IPS-NIHi7 (cell line): ENCODE data around the gene KDM2B.

Experiments
- DNase-seq: peaks from one replicate; pipeline ENCODE4 v3.0.0; 2012; ENCODE audit warnings: mixed read lengths; ENCODE audit errors: extremely low spot score

The KDM2B gene

GRCh38 chr12:121562488-121562887 is 18.3 kb downstream of the KDM2B start:
- DNase-seq = no peak

DNA sequence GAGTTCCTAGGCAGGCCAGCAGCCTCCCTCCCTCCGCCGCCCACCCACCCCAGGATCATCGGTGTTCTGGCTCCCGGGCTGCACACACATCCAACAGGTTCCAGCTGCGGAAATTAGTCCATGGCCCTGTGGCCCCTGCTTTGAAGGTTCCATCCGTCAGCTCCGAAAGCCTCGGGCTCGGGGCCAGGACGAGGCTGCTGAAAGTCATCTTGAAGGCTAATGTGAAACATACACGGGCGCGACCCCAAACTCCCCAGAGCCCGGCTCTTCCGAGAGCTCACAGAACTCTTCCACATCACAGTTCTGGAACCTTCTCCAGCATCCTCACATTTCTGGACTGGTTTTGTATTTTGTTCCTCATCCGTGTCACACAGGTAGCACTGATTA is 19.8 kb downstream of the KDM2B start:
- DNase-seq = no peak

- DNase-seq = no peak
Observed at GRCh38 chr12:121560392-121561008, 20.3 kb downstream of the KDM2B start.

DNA sequence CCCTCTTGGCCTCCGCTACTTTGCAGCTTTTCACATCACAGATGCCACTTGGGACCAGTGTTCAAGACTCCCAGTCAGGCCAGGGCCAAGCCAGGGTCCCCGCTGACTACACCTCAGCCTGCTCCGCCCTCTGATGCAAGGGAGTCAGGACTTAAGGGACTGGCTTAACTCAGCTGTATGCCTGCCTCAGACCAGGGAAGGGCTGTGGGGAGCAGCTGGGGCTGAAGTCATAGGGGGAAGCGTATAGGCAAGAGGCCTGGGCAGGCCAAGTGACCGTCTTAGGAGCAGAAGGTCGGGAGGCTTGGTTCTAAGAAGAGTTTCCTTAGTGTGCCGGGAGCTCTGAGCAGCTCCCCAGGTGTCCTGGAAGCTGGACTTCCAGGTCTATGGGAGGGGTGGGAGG is 21.9 kb downstream of the KDM2B start:
- DNase-seq = no peak

DNA sequence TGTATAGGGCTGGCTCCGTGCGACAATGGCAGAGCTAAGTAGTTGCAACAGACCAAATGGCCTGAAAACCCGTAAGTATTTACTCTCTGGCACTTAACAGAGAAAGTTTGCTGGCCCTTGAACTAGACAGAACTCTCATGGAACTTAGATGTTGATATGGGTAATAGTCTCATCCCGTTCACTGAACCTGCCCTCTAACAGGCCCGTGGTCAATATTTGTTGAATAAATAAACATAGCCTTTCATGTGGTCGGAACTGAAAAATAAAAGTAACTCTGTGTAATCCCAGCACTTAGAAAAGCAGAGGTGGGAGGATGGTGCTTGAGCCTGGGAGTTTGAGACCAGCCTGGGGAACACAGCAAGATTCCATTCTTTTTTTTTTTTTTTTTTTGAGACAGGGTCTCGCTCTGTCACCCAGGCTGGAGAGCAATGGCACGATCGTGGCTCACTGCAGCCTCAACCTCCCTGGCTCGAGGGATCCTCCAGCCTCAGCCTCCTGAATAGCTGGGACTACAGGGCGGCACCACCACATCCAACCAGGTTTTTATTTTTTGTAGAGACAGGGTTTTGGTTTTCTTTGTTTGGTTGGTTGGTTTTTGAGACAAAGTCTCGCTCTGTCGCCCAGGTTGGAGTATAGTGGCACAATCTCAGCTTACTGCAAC is 29.7 kb downstream of the KDM2B start:
- no peak for DNase-seq

GRCh38 chr12:121549075-121549474 is 31.7 kb downstream of the KDM2B start:
- DNase-seq = no peak

- DNase-seq = no peak
Observed at GRCh38 chr12:121545480-121545879, 35.3 kb downstream of the KDM2B start.

GRCh38 chr12:121543786-121544185 is 37.0 kb downstream of the KDM2B start:
- DNase-seq = no peak

DNA sequence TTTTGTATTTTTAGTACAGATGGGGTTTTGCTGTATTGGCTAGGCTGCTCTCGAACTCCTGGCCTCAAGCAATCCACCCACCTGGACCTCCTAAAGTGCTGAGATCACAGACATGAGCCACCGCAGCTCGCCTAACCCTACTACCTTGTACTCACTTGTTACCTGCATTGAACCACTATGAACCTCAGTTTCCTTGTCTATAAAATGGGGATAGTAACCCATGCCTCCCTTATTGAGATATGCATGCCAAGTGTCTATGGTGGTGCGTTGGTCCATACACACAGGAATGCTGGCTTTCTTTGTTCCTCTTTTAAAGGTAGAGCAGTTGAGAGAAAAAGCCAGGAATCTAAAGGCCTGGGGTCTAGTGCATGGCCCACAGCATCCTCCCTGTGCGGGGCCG is 40.9 kb downstream of the KDM2B start:
- DNase-seq = no peak

DNA sequence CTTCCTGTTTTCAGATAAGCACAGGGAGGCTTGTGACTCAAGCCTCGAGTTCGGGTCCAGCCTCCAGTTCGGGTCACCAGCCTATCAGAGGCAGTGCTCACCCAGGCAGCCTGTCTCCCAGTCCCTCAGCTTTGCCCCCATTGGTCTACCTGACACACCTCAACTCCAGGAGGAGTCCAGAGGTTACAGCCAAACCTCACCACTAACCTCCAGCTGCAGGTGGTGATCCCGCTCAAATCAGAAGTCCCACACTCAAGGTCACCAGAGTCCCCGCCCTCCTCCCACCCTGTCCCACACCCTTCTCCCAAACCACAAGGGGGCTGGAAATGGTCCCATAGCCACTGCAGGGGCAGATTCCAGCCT is 42.1 kb downstream of the KDM2B start:
- DNase-seq = peak; percentile 63

DNA sequence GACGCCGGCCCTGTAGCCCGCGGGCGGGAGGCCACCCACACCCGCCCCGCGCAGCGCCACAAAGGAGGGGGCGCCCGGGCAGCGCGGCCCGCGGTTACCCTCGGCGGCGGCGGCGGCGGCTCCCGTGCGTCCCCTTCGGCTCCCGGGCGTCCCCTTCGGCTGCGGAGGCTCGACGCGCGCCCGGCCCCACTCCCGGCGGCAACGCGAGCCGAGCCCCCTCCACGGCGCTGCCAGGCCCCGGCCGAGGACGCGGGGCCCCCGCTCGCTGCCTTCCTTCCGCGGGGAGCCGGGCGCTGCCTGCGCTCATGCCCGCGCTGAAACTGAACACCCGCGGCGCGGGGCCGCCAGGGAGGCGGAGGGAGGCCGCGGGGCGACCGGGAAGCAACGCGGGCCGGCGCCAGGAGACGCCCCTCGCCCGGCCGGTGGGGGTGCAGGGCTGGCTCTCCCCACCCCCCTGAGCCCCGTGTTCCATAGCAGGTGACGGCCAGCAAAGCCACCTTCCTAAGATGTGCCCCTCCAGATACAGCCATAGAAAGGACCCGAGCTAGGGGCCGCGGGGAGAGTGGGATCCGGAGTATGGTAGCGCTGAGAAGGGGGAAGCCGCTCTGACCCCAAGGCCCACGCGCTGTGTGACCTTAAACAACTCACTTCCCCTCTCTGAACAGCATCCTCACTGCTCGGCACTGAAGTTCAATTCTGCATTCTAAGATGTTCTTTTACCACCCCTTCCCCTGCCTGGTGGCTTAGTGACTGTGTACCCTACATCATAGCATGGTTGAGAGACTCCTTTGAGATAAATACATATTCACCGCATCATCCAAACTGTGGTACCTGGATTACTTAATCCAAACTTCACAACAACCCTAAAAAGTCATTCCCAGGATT is 42.8 kb downstream of the KDM2B start:
- DNase-seq = peak; percentile 36

DNA sequence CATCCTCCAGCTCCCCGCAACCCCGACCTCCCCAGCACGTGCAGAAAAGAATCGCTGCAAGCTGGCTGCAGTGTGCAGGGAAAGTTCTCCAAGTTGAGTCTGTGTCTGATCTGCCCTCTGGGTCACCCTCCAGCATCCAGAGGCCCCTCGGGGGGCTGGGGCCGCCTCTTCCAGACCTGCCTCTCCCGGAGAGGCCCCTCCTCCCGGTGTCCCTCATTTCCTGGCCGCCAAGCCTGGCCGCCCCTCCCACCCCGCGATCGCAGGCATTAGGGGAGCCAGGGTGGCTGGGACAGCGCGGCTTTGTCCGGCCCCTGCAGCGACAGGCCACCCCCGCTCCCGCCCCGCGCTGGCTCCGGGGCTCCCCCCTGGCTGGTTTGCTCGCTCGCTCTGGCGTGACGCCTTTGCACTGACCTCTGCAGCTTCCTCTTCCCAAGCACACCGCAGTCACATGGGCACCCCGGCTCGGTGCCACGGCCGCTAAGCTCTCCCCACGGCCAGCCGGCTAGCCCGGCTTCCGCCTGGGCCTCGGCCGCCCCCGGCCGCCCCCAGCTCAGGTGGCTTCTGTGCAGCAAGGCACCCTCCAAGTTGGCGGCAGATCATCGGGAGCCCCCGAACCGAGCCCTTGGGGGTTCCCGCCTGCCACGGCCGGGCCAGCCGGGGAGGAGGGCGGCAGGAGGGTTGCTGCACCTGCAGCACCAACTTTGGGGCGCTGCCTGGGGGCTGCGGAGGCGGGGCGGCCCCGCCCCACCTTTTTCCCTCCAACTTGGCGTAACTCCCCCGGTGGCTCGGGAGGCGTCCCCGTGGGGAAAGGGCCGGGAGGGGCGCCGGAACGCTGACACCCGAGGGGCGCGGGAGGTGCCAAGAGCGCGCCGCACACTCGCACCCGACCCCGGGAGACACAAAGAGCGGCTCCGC is 43.7 kb downstream of the KDM2B start:
- peak; percentile 71 for DNase-seq

GRCh38 chr12:121536054-121536898 is 44.5 kb downstream of the KDM2B start:
- DNase-seq = peak; percentile 88

GRCh38 chr12:121535150-121536053 is 45.4 kb downstream of the KDM2B start:
- DNase-seq = no peak

DNA sequence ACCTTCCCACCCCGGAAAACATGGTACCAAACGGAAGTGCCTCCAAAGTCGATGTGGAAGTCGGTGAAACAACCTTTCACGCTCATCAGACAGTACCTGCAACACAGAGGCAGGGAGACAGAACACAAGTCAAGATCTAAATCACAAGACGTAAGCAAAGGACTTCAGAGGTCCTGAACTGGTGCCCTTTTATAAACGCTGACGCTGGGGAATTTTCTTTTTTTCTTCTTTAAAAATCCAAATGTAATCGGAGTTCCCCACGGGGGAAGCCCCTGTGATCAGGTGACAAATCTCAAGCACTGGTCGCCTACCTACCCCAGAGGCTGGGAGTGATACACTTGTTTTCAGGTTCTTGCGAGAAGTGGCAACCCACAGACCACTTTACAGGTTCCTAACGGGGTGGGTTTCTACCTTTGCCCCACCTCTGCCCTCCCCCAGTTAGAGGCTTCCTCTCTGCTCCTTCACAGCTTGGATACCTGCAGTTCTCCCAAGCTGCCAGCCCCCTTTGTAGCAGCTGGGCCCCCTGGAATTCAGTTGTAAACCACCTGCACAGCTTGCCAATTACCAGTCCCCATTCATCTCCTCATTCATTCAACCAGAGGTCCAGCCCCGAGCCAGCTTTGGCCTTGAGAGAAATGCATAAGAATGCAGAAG is 46.2 kb downstream of the KDM2B start:
- DNase-seq = peak; percentile 35

DNA sequence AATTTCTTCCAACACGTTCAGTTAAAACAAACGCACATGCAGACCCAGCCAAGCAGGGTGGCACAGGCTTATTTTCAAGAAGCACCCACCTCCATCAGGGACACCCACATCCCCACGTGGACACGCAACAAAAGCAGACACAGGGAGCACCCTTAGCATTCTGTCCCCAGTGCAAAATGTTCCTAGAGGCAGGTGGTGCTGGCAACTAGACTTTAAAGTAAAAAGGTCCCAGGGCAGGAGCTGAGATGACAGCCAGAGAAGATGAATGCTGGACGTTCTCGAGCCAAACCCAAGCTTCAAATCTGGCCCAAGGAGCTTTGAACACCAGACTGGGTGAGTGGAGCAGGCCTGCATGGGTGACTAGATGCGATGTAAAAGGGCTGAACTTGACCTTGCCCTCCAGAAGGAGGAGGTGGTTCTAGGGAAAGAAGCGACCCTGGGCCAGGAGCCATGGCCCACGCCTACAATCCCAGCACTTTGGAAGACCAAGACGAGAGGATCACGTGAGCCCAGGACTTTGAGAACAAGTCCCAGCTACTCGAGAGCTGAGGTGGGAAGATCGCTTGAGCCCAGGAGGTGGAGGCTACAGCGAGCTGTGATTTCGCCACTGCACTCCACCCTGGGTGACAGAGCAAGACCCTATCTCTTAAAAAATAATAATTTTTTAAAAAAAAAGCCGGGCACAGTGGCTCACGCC is 47.3 kb downstream of the KDM2B start:
- DNase-seq = no peak

DNA sequence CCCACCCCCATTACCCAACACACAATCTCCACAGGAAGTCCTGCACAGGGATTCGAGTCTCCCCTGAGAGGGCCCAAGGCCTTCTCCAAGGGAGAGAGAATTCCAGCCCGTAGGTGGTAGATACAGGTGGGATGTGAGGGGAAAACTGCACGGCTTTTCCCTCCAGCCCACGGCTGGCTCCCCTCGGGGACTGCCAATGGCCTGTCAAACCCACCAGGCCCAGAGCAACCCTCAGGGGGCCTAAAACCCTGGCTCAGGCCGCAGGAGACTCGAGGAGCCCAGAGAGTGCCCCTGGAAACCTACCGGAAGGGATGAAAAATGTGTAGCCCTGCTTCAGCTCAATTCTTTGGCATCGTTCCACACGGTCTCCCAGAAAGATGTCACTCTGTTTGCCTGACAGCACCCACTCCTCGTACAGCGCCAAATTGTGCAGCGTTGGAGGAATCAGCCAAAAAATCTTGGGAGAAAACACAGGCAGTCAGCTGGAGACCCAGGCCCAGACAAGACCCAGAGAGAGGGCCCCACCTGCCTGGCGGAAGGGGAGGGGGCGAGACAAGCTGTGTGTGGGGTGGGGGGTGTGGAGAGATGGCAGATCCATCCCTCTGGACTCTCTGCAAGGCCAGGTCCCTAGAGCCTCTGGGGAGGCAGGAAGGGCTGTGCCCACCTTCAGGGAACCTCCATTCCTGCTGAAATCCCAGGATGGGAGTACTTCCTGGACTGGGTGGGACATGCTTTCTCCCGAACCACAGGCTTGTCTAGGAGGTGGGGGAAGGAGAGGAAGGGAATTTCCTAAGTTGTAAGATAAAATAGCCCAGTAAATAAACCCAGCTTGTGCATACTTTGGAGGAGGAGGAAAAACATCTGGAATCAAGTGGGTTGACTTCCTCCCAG is 48.1 kb downstream of the KDM2B start:
- DNase-seq = no peak

DNA sequence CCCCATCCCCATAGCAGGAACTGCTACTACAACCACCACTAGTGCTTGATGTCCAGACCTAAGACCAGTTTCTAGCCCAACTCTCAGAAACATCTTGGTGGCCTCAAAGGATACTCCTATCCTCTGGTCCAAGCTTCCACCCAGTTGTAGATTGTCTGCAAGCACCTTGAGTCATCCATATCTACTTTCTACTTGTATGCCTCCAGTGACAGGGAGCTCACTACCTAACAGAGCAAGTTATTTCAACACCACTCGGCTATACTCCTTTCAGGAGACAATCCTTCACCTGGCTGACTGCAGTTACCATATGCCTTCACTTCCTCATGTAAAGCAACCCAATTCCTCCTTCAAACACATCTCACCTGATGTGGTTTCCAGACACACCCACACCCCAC is 49.5 kb downstream of the KDM2B start:
- DNase-seq = no peak
